ENCODE measurements around the gene BMX.
A peak's percentile ranks its signal among the peaks of the same experiment; 100 is the strongest.

DNA sequence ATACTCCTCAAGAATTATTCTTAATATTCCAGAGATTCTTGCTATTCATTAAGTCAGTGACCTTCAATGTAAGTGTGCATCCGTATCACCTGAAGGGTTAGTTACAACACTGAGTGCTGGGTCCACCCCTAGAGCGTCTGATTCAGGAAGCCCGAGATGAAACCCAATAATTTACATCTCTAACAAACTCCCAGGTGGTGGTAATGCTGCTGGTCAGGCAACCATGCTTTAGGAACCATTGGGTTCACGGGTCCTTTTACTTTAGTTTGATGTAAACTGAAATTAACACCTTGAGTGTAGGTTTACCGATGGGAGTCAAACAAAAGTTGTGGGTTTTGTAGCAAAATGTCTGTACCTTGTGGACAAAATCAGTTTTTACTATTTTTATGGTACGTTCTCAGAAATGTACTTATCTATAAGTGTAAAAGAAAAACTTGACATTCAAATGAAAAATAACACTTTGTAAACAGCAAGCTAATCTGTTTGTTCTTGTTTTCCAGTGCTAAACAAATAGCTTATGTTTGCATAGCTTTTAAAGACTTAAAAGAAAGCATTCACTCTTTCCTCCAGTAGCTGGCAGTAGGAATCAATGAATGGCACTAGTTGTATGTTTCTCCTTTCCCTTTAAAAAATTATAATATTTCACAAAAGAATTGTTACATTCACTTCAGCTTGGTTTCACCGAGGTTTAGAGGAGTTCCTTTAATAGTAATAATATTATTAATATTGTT, 67.4 kb downstream of the BMX start:
- TF ChIP-seq, protein P1, sequence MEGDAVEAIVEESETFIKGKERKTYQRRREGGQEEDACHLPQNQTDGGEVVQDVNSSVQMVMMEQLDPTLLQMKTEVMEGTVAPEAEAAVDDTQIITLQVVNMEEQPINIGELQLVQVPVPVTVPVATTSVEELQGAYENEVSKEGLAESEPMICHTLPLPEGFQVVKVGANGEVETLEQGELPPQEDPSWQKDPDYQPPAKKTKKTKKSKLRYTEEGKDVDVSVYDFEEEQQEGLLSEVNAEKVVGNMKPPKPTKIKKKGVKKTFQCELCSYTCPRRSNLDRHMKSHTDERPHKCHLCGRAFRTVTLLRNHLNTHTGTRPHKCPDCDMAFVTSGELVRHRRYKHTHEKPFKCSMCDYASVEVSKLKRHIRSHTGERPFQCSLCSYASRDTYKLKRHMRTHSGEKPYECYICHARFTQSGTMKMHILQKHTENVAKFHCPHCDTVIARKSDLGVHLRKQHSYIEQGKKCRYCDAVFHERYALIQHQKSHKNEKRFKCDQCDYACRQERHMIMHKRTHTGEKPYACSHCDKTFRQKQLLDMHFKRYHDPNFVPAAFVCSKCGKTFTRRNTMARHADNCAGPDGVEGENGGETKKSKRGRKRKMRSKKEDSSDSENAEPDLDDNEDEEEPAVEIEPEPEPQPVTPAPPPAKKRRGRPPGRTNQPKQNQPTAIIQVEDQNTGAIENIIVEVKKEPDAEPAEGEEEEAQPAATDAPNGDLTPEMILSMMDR (conservative IDR thresholded peaks at IDR 0.05) = peak; percentile 61
- TF ChIP-seq EZH2 (IDR thresholded peaks at IDR 0.05; ENCODE audit: low read depth) = no peak
